Suprapubic skin (tissue), 3 donors: Measurements from ENCODE around the gene ARIH1.
"Not testable (repeated sequence)": the region's sequence is repeated elsewhere in the genome, so short reads cannot be mapped to it uniquely, and the experiment has no call there.

ENCODE experiments used
- CTCF ChIP-seq, 2 donors: fragments of 200-600 bp in 1 of 2; fragments of 450-650 bp in 1 of 2; sonication (generic) in 1 of 2; IDR thresholded peaks; one replicate each; pipeline ENCODE4 v1.5.1; 2016 to 2019; ENCODE audit warnings: antibody characterized with exemption in 2 of 2, mild to moderate bottlenecking in 1 of 2, moderate library complexity in 1 of 2
- POLR2AphosphoS5 ChIP-seq, 3 donors: sonication (generic); formaldehyde crosslinking; IDR thresholded peaks; one replicate each; pipeline ENCODE4 v1.6.1; 2017; ENCODE audit warnings: antibody characterized with exemption in 3 of 3

DNA sequence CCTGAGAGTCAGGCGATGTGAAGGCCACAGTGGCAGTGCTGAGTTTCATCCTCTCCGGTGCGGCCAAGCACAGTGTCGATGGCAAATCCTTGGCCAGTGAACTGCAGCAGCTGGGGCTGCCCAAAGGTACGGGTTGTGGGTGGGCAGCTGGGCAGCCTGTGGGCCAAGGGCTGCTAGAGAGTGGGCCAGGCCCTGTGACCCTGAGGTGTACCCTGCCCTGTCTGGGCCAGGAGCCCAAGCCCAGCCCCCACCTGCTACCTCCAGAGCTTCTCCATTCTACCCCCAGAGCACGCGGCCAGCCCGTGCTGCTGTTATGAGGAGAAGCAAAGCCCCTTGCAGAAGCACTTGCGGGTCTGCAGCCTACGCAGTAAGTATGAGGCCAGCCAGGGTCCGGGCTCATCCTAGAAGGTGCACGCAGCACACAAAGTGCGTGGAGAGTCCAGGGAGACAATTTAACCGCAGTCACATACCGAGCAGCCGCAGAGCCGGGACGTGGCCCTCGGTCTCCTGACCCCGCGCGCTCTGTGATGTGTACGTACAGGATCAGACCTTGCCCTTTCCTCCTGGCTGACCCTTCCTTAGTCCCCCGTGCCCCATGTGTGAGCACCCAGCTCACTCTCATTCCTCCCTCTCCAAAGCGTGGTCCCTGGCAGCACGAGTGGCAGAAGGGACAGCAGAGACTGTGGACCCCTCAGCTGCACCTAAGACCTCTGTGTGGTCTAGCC is 165.8 kb downstream of the ARIH1 start:
- not testable (repeated sequence) for TF ChIP-seq POLR2AphosphoS5, CTCF (IDR thresholded peaks at IDR 0.05)
